ENCODE data around the gene DEGS1. TPM values are rescaled to one million over a fixed set of nuclear protein-coding genes. Genes with fewer than 3 reads are reported as not detected.

DEGS1 gene
- total RNA-seq, 1 donor from 2014 or later = 76.7 TPM

DNA sequence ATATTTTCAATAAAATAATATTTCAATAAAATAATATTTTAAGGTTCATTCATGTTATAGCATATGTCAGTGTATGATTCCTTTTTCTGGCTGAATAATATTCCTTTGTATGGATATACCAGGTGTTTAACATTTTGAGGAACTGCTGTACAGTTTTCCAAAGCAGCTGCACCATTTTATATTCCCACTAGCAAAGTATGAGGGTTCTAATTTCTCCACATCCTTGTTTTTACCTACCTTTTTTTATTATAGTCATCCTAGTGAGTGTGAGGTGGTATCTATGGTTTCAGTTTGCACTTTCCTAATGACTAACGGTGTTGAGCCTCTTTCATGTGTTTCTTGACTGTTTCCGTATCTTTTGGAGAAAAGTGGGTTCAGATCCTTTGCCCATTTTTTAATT is 5.2 kb downstream of the DEGS1 start:
- Histone ChIP-seq H3K9me3 (no peaks in the 10 kb centered on the region), H3K27ac (no peak overlapping the region), H3K4me3 (no peak overlapping the region), H3K4me1 (peaks cover 15% of the 10 kb centered on the region), H3K27me3 (no peaks in the 10 kb centered on the region), H3K36me3 (peaks cover 33% of the 10 kb centered on the region)
- TF ChIP-seq, protein P1, sequence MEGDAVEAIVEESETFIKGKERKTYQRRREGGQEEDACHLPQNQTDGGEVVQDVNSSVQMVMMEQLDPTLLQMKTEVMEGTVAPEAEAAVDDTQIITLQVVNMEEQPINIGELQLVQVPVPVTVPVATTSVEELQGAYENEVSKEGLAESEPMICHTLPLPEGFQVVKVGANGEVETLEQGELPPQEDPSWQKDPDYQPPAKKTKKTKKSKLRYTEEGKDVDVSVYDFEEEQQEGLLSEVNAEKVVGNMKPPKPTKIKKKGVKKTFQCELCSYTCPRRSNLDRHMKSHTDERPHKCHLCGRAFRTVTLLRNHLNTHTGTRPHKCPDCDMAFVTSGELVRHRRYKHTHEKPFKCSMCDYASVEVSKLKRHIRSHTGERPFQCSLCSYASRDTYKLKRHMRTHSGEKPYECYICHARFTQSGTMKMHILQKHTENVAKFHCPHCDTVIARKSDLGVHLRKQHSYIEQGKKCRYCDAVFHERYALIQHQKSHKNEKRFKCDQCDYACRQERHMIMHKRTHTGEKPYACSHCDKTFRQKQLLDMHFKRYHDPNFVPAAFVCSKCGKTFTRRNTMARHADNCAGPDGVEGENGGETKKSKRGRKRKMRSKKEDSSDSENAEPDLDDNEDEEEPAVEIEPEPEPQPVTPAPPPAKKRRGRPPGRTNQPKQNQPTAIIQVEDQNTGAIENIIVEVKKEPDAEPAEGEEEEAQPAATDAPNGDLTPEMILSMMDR (IDR thresholded peaks at IDR 0.05) = no peak
- DNase-seq = no peak
- ATAC-seq = no peak
- intact Hi-C loops (cut with DNase I) = no loop called here

DNA sequence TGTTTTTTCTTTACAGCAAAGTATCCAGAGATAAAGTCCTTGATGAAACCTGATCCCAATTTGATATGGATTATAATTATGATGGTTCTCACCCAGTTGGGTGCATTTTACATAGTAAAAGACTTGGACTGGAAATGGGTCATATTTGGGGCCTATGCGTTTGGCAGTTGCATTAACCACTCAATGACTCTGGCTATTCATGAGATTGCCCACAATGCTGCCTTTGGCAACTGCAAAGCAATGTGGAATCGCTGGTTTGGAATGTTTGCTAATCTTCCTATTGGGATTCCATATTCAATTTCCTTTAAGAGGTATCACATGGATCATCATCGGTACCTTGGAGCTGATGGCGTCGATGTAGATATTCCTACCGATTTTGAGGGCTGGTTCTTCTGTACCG is 6.5 kb downstream of the DEGS1 start:
- Histone ChIP-seq H3K27ac (no peak overlapping the region), H3K4me3 (no peak overlapping the region), H3K27me3 (no peaks in the 10 kb centered on the region), H3K36me3 (peaks cover 39% of the 10 kb centered on the region), H3K9me3 (no peaks in the 10 kb centered on the region), H3K4me1 (peaks cover 9% of the 10 kb centered on the region)
- intact Hi-C loops (cut with DNase I) = no loop called here
- ATAC-seq = no peak
- DNase-seq = no peak
- TF ChIP-seq, protein P1 (IDR thresholded peaks at IDR 0.05) = no peak

DNA sequence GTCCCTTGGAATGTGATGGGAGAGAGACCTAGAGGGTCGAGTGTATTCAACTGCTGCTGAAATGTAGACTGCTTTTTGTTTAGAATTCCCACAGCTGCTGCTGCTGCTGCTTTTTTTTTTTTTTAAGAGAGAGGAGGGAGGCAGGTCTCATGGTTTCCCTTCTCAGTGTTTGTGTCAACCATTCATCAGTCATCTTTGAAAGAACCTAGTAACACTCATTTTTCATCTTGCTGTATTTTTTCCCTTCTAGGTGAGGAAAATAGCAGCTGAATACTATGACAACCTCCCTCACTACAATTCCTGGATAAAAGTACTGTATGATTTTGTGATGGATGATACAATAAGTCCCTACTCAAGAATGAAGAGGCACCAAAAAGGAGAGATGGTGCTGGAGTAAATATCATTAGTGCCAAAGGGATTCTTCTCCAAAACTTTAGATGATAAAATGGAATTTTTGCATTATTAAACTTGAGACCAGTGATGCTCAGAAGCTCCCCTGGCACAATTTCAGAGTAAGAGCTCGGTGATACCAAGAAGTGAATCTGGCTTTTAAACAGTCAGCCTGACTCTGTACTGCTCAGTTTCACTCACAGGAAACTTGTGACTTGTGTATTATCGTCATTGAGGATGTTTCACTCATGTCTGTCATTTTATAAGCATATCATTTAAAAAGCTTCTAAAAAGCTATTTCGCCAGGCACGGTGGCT is 9.2 kb downstream of the DEGS1 start:
- no peaks in the 10 kb centered on the region for H3K27me3 ChIP-seq
- H3K4me3 ChIP-seq = no peak overlapping the region
- no peak for DNase-seq
- intact Hi-C loops (cut with DNase I) = no loop called here
- no peaks in the 10 kb centered on the region for H3K4me1 ChIP-seq
- peaks cover 39% of the 10 kb centered on the region for H3K36me3 ChIP-seq
- no peak overlapping the region for H3K27ac ChIP-seq
- TF ChIP-seq, protein P1 (IDR thresholded peaks at IDR 0.05) = no peak
- H3K9me3 ChIP-seq = no peaks in the 10 kb centered on the region
- ATAC-seq = no peak

DNA sequence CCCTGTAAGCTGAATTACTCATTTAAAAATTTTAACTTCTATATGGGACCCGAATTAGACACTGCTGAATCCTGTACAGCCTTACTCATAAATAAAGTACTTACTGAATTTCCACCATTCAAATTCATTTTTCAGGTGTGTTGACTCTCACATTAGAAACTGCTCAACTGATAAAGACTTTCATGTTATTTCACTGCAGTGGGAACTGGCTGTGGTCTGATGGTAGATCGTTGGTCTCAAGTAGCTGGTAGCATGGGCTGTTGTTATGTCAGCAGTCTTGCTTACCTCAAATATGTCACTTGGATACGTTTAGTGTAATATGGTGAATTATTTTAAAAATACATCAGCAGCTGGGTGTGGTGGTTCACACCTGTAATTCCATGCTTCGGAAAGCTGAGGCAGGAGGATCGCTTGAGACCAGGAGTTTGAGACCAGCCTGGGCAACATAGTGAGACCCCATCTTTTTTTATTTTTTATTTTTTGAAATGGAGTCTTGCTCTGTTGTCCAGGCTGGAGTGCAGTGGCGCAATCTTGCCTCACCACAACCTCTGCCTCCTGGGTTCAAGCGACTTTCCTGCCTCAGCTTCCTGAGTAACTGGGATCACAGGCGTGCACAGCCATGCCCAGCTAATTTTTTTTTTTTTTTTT is 10.4 kb downstream of the DEGS1 start:
- no peaks in the 10 kb centered on the region for H3K4me1 ChIP-seq
- ATAC-seq (no peak), DNase-seq (no peak)
- H3K36me3 ChIP-seq = peaks cover 39% of the 10 kb centered on the region
- intact Hi-C loops (cut with DNase I) = no loop called here
- H3K27me3 ChIP-seq = no peaks in the 10 kb centered on the region
- no peak overlapping the region for H3K27ac ChIP-seq
- no peak overlapping the region for H3K4me3 ChIP-seq
- TF ChIP-seq, protein P1 (IDR thresholded peaks at IDR 0.05) = no peak
- H3K9me3 ChIP-seq = no peaks in the 10 kb centered on the region

DNA sequence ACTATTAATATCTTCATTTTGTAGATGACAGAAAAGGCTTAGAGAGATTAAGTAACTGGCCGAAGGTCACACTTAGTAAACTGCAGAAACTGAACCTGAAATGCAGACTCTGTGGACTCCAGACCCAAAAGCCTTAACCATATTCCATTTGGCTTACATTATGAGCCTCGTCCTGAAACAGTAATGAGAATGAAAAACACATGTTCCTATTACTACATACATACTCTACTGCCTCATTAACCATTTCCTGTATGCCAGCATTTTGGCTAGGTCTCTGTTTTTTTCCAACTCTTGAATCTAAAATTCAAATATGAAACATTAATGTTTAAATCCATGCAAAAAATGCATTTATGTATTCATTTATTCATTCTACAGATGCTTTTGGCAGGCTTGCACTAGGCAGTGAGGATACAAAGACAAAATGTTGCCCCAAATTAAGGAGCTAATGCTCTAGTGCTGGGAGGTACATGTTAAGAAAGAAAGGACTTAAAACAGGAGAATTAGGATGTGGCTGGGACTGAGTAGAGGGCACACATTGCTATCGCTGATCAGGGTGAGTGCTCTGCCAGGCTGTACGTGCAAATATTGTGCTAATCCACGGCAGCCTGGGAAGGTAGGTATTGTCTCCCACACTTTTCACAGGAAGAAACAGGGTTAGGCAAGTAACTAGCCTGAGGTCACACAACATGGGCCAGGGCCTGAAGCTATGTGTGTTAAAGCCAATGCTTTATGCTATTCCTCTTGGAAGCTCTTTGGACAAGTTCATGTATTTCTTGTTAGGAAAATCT is 14.0 kb downstream of the DEGS1 start:
- no peak overlapping the region for H3K4me3 ChIP-seq
- intact Hi-C loops (cut with DNase I) = no loop called here
- TF ChIP-seq, protein P1 (IDR thresholded peaks at IDR 0.05) = no peak
- H3K4me1 ChIP-seq = no peaks in the 10 kb centered on the region
- no peaks in the 10 kb centered on the region for H3K27me3 ChIP-seq
- ATAC-seq (no peak), DNase-seq (no peak)
- peaks cover 18% of the 10 kb centered on the region for H3K36me3 ChIP-seq
- no peak overlapping the region for H3K27ac ChIP-seq
- H3K9me3 ChIP-seq = no peaks in the 10 kb centered on the region

Measured in upper lobe of right lung (tissue), 1 donor.